ENCODE measurements around the gene C14orf180.
"Not testable (repeated sequence)": the region's sequence is repeated elsewhere in the genome, so short reads cannot be mapped to it uniquely, and the experiment has no call there.

Gene C14orf180

GRCh38 chr14:104579939-104580338, 375 bp downstream of the C14orf180 start:
- DNase-seq (ENCODE audit: low spot score), result not testable (repeated sequence)

- DNase-seq (ENCODE audit: low spot score), result no peak
Observed at GRCh38 chr14:104580961-104581360, 1.4 kb downstream of the C14orf180 start.

DNA sequence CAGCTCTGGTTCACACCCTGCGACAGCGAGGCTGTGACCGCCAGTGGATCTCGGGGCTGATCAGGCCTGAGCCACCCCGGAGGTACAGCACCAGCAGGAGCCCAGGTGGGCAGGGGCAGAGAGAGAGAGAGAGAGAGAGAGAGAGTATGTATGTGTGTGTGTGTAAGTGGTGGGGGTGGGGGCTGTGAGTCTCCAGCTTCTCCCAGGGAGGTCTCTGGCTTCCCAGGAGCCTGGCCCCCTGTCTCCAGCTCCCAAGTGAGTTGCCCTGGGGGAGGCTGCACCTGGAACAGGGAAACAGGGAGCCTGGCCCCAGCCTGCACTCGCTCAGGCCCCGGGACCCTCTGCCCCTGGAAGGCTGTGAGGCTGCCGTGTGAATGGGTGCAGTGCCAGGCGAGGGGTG, 2.0 kb downstream of the C14orf180 start:
- DNase-seq (ENCODE audit: low spot score), result no peak

DNA sequence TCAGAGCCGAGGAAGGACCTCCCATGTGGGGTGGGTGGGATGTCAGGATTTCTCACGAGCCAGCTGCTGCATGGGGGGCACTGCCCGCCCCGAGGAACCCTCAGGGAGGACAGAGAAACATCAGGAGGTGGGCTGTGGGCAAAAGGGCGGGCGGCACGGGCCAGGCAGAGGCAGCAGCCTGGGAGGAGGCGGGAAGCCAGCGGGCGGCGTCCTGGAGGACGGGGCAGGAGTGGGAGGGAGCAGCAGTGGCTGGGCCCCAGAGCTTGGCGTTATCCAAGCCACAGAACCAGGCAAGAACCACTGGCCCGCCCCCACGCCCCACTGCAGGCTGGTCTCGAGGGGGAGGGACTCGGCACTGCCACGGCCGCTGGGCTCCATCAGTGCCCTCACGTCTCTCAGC, 2.4 kb downstream of the C14orf180 start:
- no peak for DNase-seq (ENCODE audit: low spot score)

GRCh38 chr14:104582662-104583061, 3.1 kb downstream of the C14orf180 start:
- DNase-seq (ENCODE audit: low spot score), result no peak

GRCh38 chr14:104583424-104584306, 4.1 kb downstream of the C14orf180 start:
- DNase-seq (ENCODE audit: low spot score), result no peak

DNA sequence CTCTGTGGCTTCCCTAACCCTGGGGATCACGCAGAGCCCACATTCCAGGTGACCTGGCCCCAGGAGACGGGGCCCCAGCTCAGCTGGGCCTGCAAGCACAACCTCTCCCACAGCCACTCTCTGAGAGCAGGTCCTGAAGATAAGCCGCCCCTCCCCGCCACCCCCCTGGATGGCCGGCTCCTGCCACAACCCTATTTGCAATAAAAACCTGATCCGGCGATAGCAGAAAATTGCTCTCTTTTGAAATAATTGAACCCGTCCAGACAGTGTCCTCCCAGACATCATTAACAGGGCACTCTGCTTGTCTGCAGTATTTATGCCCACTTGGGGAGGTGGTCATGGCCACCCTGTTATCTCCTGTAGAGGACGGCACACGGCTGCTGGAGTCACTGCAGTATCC, 5.0 kb downstream of the C14orf180 start:
- DNase-seq (ENCODE audit: low spot score), result no peak

DNA sequence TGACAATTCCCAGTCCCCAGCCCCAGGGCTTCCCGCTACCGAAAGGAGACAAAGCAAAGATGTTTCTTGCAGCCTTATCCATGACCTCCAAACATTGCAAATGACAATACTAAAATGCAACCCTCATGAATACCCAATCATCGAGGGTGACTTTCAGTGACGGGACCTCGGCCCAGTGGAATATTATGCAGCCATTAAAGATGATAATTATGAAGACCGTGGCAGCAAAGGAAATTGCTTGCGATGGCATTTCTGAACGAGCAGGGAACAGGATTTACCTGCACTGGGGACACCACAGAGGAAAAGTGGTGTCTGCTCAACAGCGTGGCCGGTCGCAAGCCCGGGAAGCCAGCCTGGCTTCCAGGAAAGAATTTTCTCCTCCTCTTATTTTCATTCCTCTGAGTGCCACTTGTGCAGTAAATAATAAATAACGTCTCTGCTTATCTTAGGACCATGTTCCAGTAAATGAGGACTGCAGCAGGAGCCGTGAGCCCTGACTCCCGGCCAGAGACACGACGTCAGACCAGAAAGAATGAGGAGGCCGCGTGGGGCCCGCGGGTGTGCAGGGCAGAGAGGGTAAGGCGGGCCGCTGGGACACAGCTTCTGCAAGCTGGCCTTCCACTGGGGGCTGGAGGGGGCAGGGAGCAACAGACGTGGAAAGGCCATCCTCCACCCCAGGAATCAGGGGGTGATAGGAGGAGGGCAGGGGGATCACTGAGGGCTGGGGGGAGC, 6.6 kb downstream of the C14orf180 start:
- DNase-seq (ENCODE audit: low spot score), result no peak

DNA sequence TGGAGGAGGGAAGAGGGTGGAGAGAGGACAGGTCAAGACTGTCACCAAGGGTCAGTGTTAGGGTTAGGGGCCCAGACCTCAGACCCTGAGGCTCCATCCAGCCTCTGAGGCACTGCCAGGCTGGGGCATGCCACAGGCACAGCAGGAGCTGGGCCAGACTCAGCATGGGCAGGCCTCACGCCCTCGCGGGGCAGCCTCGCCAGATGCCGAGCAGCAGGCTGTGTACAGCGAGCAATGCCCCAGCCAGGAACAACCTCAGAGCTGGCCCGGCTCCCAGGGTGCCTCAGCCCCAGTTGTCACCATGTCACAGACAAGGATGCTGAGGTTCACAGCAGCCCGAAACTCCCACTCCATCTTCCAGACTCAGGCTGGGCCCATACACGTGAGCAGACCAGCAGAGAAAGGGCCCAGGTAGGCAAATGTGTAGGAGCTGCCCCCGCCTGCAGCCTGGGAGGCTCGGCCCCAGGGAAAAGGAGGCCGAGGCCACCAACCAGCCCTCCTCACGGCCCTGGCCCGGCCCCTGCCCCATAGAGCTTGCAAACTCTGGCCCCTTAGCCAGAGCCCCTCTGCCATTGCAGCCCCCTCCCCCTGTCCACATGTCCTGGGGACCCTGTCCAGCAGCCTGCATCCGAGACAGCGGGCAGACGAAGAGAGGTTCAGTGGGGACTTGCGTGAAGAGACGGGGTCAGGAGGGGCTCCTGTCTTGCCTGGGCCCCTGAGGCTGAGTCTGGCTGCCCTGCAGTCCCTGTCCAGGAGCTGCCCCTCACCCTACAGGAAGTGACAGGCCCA, 7.5 kb downstream of the C14orf180 start:
- DNase-seq (ENCODE audit: low spot score), result no peak

DNA sequence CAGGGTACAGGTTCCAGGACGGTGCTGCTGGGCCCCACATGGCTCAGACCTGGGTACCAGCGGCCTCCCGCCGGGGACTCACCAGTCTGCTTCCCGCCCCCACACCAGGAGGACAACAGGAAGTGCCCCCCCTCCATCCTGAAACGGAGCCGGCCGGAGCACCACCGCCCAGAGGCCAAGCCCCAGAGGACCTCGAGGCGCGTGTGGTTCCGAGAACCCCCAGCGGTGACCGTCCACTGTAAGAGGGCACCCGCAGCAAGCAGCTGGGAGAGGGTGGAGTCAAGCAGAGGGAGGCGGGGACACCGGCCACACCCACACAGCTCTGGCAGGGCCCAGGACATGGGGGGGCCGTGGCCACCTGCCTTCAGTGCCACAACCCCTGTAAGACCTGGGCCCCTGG, 8.1 kb downstream of the C14orf180 start:
- no peak for DNase-seq (ENCODE audit: low spot score)

- no peak for DNase-seq (ENCODE audit: low spot score)
Observed at GRCh38 chr14:104588066-104588857, 8.7 kb downstream of the C14orf180 start.

DNA sequence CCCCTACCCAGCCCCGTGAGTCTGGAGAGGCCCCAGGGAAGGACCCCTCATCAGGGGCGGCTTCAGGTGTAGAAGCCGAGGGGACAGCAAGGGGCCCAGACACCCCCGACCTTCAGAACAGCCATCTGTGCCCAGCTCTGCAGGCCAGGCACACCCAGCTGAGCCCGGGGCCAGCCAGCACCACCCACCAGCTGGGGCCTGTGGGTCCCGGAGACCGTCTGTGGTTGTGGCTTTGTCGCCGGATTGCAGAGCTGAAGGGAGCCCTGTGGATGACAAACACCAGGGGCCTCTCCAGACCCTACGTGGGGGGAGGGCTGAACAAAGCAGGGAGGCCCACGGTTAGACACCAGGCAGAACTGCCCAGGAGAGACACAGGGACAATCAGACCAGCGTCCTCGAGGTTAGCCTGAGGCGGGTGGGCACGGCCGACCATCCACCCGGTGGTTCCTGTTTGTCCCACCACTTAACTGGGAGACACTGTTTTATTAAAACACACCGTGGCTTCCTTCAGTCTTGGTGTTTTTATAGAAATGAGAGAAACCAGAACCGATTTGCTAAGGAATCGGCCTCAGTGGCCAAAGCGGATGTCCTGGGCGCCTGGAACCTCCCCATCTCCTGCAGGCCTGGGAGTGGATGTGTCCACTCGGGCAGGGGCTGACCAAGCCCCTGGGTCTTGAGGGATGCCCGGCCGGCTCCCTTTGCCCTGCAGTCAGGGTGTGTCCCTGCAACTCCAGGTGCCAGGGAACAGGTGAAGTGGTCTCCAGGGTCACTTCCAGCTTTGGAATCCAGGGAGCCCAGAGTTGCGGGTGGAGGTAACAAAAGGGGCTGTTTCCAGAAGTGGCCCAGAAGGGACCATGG, 10.0 kb downstream of the C14orf180 start:
- DNase-seq (ENCODE audit: low spot score), result no peak

DNA sequence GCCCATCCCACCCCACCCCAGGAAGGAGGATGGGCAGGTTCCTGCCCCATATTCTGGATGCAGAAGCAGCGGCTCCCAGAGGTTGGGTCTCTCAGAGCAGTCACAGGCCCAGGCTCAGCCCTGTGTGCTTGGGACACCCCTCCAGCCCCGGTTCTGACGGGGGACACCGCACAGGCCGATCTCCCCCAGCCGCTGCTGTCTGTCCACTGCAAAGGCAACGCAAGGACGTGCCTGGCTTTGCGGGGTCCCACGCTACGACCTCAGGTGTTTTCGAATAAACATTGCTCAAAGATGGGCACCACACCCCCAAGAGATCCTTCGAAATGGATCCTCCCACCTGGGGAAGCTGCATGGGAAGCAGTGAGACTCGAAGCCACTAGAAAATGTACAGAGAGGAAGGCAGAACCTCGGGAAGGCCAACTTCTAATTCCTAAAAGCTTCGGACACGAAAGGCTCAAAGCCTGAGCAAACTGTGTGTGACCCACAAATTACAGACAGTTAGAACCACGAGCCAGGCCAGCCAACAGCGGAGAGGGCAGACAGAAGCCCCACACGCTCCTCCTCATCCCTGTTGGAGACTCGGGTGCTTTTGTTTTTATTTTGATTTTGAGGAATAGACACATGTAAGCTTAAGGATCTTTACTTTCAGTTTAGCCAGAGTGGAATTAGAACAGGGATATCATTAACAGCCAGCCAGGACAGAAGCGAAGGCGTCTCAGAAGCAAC, 10.8 kb downstream of the C14orf180 start:
- no peak for DNase-seq (ENCODE audit: low spot score)

- no peak for DNase-seq (ENCODE audit: low spot score)
Observed at GRCh38 chr14:104591031-104591430, 11.5 kb downstream of the C14orf180 start.

DNA sequence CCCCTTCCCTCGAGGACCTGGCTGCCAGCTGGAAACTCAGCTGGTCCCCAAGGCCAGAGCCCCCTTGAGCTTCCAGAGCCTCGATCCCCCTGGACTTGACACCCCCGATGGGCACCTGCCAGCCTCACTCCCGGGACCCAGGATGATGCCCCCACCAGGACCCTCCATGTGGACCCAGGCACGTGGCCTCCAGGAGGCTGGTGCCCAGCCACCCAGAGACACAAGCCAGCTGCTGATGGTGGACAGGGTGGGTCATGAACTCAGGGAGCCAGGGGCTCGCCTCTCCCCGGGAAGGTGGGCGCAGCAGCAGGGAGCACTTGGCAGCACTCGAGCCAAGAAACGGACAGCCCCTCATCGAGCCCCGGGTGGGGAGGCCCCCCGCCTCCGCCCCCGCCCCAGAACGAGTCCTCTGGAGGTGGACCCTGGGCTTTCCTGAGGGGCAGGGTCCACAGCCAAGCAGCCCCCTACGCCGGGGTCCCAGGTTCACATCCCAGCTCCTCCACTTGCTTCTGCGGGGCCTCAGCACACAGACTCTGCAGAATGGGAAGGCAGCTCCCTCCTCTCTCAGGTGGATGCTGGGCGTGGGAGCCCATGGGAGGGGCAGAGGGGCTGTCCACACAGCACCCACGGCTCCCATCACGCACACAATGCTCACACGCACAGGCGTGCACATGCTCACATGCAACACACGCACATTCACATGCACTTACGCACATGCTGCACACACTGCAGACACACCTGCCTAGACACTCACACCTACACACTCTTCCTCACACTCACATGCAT, 12.1 kb downstream of the C14orf180 start:
- no peak for DNase-seq (ENCODE audit: low spot score)

- DNase-seq (ENCODE audit: low spot score), result no peak
Observed at GRCh38 chr14:104592292-104592672, 12.7 kb downstream of the C14orf180 start.

DNA sequence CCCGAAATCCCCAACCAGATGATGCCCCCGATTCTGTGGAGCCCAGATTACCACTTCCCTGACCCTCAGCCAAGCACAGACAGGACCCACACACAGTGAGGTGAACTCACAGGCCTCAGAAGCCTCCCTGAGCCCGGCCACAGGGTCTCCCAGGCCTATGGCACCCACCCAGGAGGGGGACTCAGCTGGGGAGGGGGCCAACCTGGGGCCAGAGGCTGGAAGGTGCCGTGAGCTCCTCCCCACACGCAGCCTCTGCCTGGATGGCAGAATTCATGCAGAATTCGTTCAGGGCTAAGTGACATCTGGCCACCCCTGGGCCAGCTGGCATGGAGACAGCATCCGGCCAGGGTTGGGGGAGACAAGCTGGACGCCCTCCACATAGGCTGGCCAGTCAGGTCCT, 13.2 kb downstream of the C14orf180 start:
- DNase-seq (ENCODE audit: low spot score), result no peak

DNA sequence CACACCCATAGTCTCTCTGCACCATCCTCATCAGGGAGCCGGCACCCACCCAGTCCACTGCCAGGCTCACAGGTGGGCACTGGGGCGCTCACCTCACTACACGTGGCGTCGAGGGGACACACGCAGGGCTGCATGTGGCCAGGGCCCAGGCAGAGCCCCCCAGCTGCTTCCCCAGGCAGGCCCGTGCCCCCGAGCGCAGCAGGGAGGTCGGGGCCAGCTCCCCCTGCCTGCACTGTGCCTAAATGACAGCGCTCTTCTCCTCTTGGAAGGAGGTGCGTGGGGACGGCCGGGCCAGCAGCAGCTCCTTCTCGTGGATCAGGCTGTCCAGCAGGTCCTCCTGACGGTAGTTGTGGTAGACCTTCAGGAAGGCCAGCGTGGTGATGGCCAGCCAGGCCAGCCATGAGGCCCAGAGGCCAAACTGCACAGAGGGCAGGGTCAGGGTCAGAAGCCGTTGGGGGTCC, 13.7 kb downstream of the C14orf180 start:
- DNase-seq (ENCODE audit: low spot score), result no peak

DNA sequence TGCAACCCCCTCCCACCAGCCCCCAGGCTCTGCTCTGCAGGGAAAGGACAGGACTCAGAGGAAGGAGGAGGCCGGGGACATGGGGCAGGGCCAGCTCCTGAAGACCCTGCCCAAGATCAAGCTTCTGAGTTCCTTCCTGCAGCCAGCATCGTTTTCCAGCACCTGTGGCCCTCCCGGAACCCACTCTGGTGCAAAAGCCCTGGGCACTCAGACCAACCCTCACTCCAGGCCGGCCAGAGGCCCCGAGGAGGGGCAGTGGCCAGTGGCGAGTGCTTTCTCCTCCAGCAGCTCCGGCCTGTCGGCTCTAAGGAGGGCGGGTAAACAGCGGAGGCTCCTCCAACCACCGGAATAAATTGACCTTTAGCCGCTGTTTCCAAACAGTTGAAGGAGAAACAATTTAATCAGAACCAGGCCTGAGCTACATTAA, 14.2 kb downstream of the C14orf180 start:
- DNase-seq (ENCODE audit: low spot score), result no peak
